ENCODE data around the gene SLC35C1. TPM values are rescaled to one million over a fixed set of nuclear protein-coding genes. Genes with fewer than 3 reads are reported as not detected.

SLC35C1 gene
- total and polyA plus RNA-seq, 2 of the 8 experiments (the other 6 are each of a cell fraction or from before 2014, with no cell fraction given), result 4.6 to 10.6 TPM

- Histone ChIP-seq H3K79me2 (ENCODE audit: control insufficient read depth in 1 of 2, insufficient read depth in 2 of 2, low read length in 2 of 2) (no peaks in the 10 kb centered on the region), H2BK120ac (replicated peaks; ENCODE audit: low read depth, low read length) (no peak overlapping the region), H3K23ac (ENCODE audit: insufficient read length) (no peak overlapping the region), H3K4me1 (replicated peaks in 1 of 4; ENCODE audit: control insufficient read depth in 3 of 4, insufficient read depth in 4 of 4, low read length in 3 of 4) (peaks cover 5 to 7% (median 7%) of the 10 kb centered on the region in 4 experiments; a peak in 4 of 7 replicates), H3K4ac (replicated peaks; ENCODE audit: insufficient read length, low read depth, low read length) (no peak overlapping the region), H3K27ac (ENCODE audit: low read depth, low read length) (no peak overlapping the region), H3K9me3 (ENCODE audit: insufficient read depth in 2 of 2, low read depth in 1 of 2, low read length in 1 of 2) (no peaks in the 10 kb centered on the region), H3K36me3 (ENCODE audit: control insufficient read depth in 2 of 4, insufficient read depth in 4 of 4, low read length in 3 of 4) (no peaks in the 10 kb centered on the region), H4K8ac (ENCODE audit: extremely low read depth, insufficient read depth, low read length) (no peak overlapping the region), H2BK12ac (ENCODE audit: low read depth, low read length) (no peak overlapping the region), H2BK5ac (ENCODE audit: low read depth, low read length) (no peak overlapping the region), H3K23me2 (ENCODE audit: low read depth, low read length) (no peaks in the 10 kb centered on the region), H3K14ac (ENCODE audit: insufficient read length) (no peak overlapping the region), H3K27me3 (replicated peaks in 1 of 4; ENCODE audit: control insufficient read depth in 3 of 4, extremely low read depth in 1 of 4, insufficient read depth in 3 of 4, low read length in 3 of 4) (0 out of 7 replicates have a peak, but pooled peaks cover 0 to 2% (median 0%) of the 10 kb centered on the region in 4 experiments), H4K5ac (ENCODE audit: insufficient read length, low read depth, low read length) (no peak overlapping the region), H3K79me1 (ENCODE audit: low read depth, low read length) (no peaks in the 10 kb centered on the region), H3K9ac (replicated peaks in 1 of 4; ENCODE audit: extremely low read depth in 1 of 4, low read depth in 3 of 4, low read length in 3 of 4) (no peak overlapping the region), H4K91ac (replicated peaks; ENCODE audit: insufficient read length, low read length) (no peak overlapping the region), H4K20me1 (replicated peaks in 1 of 2; ENCODE audit: control insufficient read depth in 1 of 2, insufficient read depth in 2 of 2, low read length in 2 of 2) (no peaks in the 10 kb centered on the region), H3K4me2 (ENCODE audit: insufficient read depth in 1 of 2, low read depth in 2 of 2, low read length in 2 of 2) (no peak overlapping the region; a peak in 1 of 4 replicates), H2BK15ac (ENCODE audit: low read length) (no peak overlapping the region), H3K56ac (replicated peaks; ENCODE audit: insufficient read length, low read depth, low read length) (no peak overlapping the region), H2BK20ac (ENCODE audit: low read length) (no peak overlapping the region), H3K18ac (ENCODE audit: extremely low read depth, low read length) (no peak overlapping the region), H2AFZ (ENCODE audit: low read length) (no peak overlapping the region), H3K4me3 (ENCODE audit: extremely low read depth in 1 of 4, insufficient read depth in 2 of 4, low read depth in 3 of 4, low read length in 4 of 4) (no peak overlapping the region), H2AK5ac (ENCODE audit: low read depth, low read length) (no peak overlapping the region)
- FAIRE-seq (no peak), DNase-seq (ENCODE audit: low read depth in 1 of 2, low spot score in 2 of 2) (no peak)
- CTCF ChIA-PET (ENCODE audit: partially characterized antibody), result interaction anchor here (0.5 to 3.7 kb wide), 8 partner anchors 11 to 518 kb away, joined by 3 to 29 read pairs (median 8); partner anchors contain the start of gene SLC35C1
- 94% methylated on average over 7 of the region's 7 CpGs; no CpG with 5 or more reads in 1 of the 2 experiments for WGBS, 2 experiments (ENCODE audit: extremely low coverage in 1 of 2, insufficient coverage in 1 of 2, insufficient read length in 1 of 2, insufficient replicate concordance in 2 of 2, low coverage in 1 of 2, low lambda C conversion rate in 2 of 2, missing lambda C conversion rate in 1 of 2)
- POLR2A ChIA-PET (ENCODE audit: partially characterized antibody), result no interaction called here
- no peak for TF ChIP-seq ATF2 (IDR thresholded peaks at IDR 0.05; ENCODE audit: low read length)
- no peak for TF ChIP-seq GABPA (IDR thresholded peaks at IDR 0.05; ENCODE audit: borderline replicate concordance, insufficient read depth, low read length)
These were observed 12.2 kb downstream of the SLC35C1 start for GRCh38 chr11:45817191-45817590.

Measured in H1 (cell line).